Measurements from ENCODE around the gene SSR2.

SSR2 gene

DNA sequence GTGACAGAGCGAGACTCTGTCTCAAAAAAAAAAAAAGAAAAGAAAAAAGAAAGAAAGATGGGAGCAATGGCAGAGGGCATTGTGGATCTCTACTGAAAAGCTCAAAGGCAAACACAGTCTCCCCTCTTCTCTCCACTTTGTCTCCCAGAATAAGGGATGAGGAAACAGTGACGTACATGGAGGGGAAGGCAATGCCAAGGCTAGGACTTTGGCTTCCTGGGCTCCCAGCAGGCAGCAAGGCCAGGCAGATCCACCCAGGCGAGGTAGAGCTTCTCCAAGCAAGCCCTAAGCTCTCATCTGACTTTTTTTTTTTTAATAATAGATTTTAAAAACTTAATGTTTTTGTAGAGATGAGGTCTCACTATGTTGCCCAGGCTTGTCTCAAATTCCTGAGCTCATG, 47.0 kb downstream of the SSR2 start:
- TF ChIP-seq ZNF174 (tag by site-specific recombination; IDR thresholded peaks at IDR 0.05) (no peak), FEZF1 (tag by site-specific recombination; IDR thresholded peaks at IDR 0.05) (no peak), ZNF596 (tag by site-specific recombination; IDR thresholded peaks at IDR 0.05) (no peak), ZSCAN23 (tag by site-specific recombination; IDR thresholded peaks at IDR 0.05) (no peak), KLF1 (tag by site-specific recombination; IDR thresholded peaks at IDR 0.05) (no peak), ZNF549 (tag by site-specific recombination; IDR thresholded peaks at IDR 0.05) (no peak), ZNF600 (tag by site-specific recombination; IDR thresholded peaks at IDR 0.05) (no peak)
- no peaks in the 10 kb centered on the region for H3K9me3 ChIP-seq (ENCODE audit: control insufficient read depth, insufficient read depth, low read depth, low read length)
- peaks cover 0 to 20% of the 10 kb centered on the region in 2 experiments; a peak in 2 of 3 replicates for H3K36me3 ChIP-seq (ENCODE audit: control insufficient read depth in 2 of 2, insufficient read depth in 1 of 2, low read length in 2 of 2)
- ChIA-PET POLR2A (interaction anchor here (0.6 to 1.2 kb wide), 2 partner anchors 11 to 34 kb away, joined by 3 read pairs; no protein-coding TSS in a partner anchor), CTCF (interaction anchor here (1.3 to 1.5 kb wide), 2 partner anchors 19 to 156 kb away, joined by 3 to 4 read pairs; no protein-coding TSS in a partner anchor)
- H3K27ac ChIP-seq (ENCODE audit: extremely low read depth, low read depth, low read length), result no peak overlapping the region
- peaks cover 18% of the 10 kb centered on the region for H3K4me1 ChIP-seq (ENCODE audit: control insufficient read depth, insufficient read depth, low read length)
- H3K4me3 ChIP-seq (ENCODE audit: low read depth, low read length), result no peak overlapping the region

GRCh38 chr1:155971910-155972809, 48.6 kb downstream of the SSR2 start:
- H3K4me1 ChIP-seq (ENCODE audit: control insufficient read depth, insufficient read depth, low read length), result peaks cover 17% of the 10 kb centered on the region
- ChIA-PET POLR2A (no interaction called here), CTCF (interaction anchor here (0.6 kb wide), 1 partner anchor 37 kb away, joined by 3 read pairs; no protein-coding TSS in a partner anchor)
- TF ChIP-seq ZNF274 (IDR thresholded peaks at IDR 0.05; ENCODE audit: low read length) (no peak), ZNF274 (tag by site-specific recombination; IDR thresholded peaks at IDR 0.05; ENCODE audit: borderline replicate concordance) (no peak), ZNF600 (tag by site-specific recombination; IDR thresholded peaks at IDR 0.05) (peak; percentile 64), ZNF610 (tag by site-specific recombination; IDR thresholded peaks at IDR 0.05; ENCODE audit: borderline replicate concordance) (no peak)
- TF ChIP-seq, protein P1, sequence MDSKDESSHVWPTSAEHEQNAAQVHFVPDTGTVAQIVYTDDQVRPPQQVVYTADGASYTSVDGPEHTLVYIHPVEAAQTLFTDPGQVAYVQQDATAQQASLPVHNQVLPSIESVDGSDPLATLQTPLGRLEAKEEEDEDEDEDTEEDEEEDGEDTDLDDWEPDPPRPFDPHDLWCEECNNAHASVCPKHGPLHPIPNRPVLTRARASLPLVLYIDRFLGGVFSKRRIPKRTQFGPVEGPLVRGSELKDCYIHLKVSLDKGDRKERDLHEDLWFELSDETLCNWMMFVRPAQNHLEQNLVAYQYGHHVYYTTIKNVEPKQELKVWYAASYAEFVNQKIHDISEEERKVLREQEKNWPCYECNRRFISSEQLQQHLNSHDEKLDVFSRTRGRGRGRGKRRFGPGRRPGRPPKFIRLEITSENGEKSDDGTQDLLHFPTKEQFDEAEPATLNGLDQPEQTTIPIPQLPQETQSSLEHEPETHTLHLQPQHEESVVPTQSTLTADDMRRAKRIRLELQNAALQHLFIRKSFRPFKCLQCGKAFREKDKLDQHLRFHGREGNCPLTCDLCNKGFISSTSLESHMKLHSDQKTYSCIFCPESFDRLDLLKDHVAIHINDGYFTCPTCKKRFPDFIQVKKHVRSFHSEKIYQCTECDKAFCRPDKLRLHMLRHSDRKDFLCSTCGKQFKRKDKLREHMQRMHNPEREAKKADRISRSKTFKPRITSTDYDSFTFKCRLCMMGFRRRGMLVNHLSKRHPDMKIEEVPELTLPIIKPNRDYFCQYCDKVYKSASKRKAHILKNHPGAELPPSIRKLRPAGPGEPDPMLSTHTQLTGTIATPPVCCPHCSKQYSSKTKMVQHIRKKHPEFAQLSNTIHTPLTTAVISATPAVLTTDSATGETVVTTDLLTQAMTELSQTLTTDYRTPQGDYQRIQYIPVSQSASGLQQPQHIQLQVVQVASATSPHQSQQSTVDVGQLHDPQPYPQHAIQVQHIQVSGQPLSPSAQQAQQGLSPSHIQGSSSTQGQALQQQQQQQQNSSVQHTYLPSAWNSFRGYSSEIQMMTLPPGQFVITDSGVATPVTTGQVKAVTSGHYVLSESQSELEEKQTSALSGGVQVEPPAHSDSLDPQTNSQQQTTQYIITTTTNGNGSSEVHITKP (tag by site-specific recombination; IDR thresholded peaks at IDR 0.05), result peak; percentile 65; the same call in 1 of the 2 replicates
- peaks cover 7 to 36% of the 10 kb centered on the region in 2 experiments; a peak in 2 of 3 replicates for H3K36me3 ChIP-seq (ENCODE audit: control insufficient read depth in 2 of 2, insufficient read depth in 1 of 2, low read length in 2 of 2)
- H3K9me3 ChIP-seq (ENCODE audit: control insufficient read depth, insufficient read depth, low read depth, low read length), result no peaks in the 10 kb centered on the region
- H3K4me3 ChIP-seq (ENCODE audit: low read depth, low read length), result no peak overlapping the region
- no peak overlapping the region for H3K27ac ChIP-seq (ENCODE audit: extremely low read depth, low read depth, low read length)

- CTCF ChIA-PET, result no interaction called here
- Histone ChIP-seq H3K9me3 (ENCODE audit: control insufficient read depth, insufficient read depth, low read depth, low read length) (no peaks in the 10 kb centered on the region), H3K36me3 (ENCODE audit: control insufficient read depth in 2 of 2, insufficient read depth in 1 of 2, low read length in 2 of 2) (peaks cover 7 to 51% of the 10 kb centered on the region in 2 experiments; a peak in 2 of 3 replicates), H3K4me3 (ENCODE audit: low read depth, low read length) (no peak overlapping the region), H3K4me1 (ENCODE audit: control insufficient read depth, insufficient read depth, low read length) (peaks cover 11% of the 10 kb centered on the region), H3K27ac (ENCODE audit: extremely low read depth, low read depth, low read length) (no peak overlapping the region)
- POLR2A ChIA-PET, result no interaction called here
- TF ChIP-seq ZNF394 (tag by site-specific recombination; IDR thresholded peaks at IDR 0.05; ENCODE audit: borderline replicate concordance), result no peak; the same call in 1 of the 2 replicates
- TF ChIP-seq, protein P2, sequence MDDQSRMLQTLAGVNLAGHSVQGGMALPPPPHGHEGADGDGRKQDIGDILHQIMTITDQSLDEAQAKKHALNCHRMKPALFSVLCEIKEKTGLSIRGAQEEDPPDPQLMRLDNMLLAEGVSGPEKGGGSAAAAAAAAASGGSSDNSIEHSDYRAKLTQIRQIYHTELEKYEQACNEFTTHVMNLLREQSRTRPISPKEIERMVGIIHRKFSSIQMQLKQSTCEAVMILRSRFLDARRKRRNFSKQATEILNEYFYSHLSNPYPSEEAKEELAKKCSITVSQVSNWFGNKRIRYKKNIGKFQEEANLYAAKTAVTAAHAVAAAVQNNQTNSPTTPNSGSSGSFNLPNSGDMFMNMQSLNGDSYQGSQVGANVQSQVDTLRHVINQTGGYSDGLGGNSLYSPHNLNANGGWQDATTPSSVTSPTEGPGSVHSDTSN (CRISPR knock-in tag; IDR thresholded peaks at IDR 0.05), result no peak
- no peak for TF ChIP-seq ZNF302 (tag by site-specific recombination; IDR thresholded peaks at IDR 0.05; ENCODE audit: low read depth)
- peak; percentile 86 for TF ChIP-seq ZFHX2 (tag by site-specific recombination; conservative IDR thresholded peaks at IDR 0.05)
- no peak for TF ChIP-seq ZFP69B (tag by site-specific recombination; IDR thresholded peaks at IDR 0.05)
- no peak for TF ChIP-seq ZNF768 (tag by site-specific recombination; IDR thresholded peaks at IDR 0.05)
- no peak for TF ChIP-seq ZBTB48 (tag by site-specific recombination; IDR thresholded peaks at IDR 0.05)
- no peak for TF ChIP-seq GLIS1 (tag by site-specific recombination; IDR thresholded peaks at IDR 0.05)
- TF ChIP-seq, protein P3, sequence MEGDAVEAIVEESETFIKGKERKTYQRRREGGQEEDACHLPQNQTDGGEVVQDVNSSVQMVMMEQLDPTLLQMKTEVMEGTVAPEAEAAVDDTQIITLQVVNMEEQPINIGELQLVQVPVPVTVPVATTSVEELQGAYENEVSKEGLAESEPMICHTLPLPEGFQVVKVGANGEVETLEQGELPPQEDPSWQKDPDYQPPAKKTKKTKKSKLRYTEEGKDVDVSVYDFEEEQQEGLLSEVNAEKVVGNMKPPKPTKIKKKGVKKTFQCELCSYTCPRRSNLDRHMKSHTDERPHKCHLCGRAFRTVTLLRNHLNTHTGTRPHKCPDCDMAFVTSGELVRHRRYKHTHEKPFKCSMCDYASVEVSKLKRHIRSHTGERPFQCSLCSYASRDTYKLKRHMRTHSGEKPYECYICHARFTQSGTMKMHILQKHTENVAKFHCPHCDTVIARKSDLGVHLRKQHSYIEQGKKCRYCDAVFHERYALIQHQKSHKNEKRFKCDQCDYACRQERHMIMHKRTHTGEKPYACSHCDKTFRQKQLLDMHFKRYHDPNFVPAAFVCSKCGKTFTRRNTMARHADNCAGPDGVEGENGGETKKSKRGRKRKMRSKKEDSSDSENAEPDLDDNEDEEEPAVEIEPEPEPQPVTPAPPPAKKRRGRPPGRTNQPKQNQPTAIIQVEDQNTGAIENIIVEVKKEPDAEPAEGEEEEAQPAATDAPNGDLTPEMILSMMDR (tag by site-specific recombination; IDR thresholded peaks at IDR 0.05), result no peak
- no peak for TF ChIP-seq HOXC10 (CRISPR knock-in tag; IDR thresholded peaks at IDR 0.05)
- no peak for TF ChIP-seq TRIM28 (IDR thresholded peaks at IDR 0.05; ENCODE audit: borderline replicate concordance, low read length)
- no peak for TF ChIP-seq FEZF1 (tag by site-specific recombination; IDR thresholded peaks at IDR 0.05)
Measured at GRCh38 chr1:155970531-155971167, 50.1 kb downstream of the SSR2 start.

Measured in HEK293 (cell line).